Activated T-helper 17 cell treated with anti-CD3 and anti-CD28 coated beads, Interleukin-2, amount 50 U/mL, for 72 hours (primary cell): Measurements from ENCODE around the gene PSTPIP1. TPM values are rescaled to one million over a fixed set of nuclear protein-coding genes. Genes with fewer than 3 reads are reported as not detected.
A peak's percentile ranks its signal among the peaks of the same experiment; 100 is the strongest.
"Not testable (repeated sequence)": the region's sequence is repeated elsewhere in the genome, so short reads cannot be mapped to it uniquely, and the experiment has no call there.

Source experiments
- ATAC-seq: fragments of 150-1000 bp; cut with Tn5 transposase; replicated peaks from 2 replicates; pipeline ENCODE4 v1.10.0; 2021; ENCODE audit warnings: mild to moderate bottlenecking, moderate library complexity
- H3K27ac Mint-ChIP-seq: one replicate; pipeline ENCODE4 v1.8.0; 2022; ENCODE audit warnings: mixed read lengths
- H3K27me3 Mint-ChIP-seq: one replicate; pipeline ENCODE4 v1.8.0; 2022; ENCODE audit warnings: mixed read lengths
- H3K36me3 Mint-ChIP-seq: one replicate; pipeline ENCODE4 v1.8.0; 2022; ENCODE audit warnings: low read depth, mild to moderate bottlenecking, mixed read lengths
- H3K4me1 Mint-ChIP-seq: one replicate; pipeline ENCODE4 v1.8.0; 2022; ENCODE audit warnings: mixed read lengths
- H3K4me3 Mint-ChIP-seq: one replicate; pipeline ENCODE4 v1.8.0; 2022; ENCODE audit warnings: mild to moderate bottlenecking, mixed read lengths
- H3K9me3 Mint-ChIP-seq: one replicate; pipeline ENCODE4 v1.8.0; 2022; ENCODE audit warnings: mixed read lengths
- total RNA-seq, 2 donors: library from RNA; stranded (reverse); gene quantifications; one replicate each; pipeline ENCODE4 v1.2.3, GENCODE V29; 2022

Gene PSTPIP1
- total RNA-seq = 100 to 1,000 TPM; 125 to 137 TPM

DNA sequence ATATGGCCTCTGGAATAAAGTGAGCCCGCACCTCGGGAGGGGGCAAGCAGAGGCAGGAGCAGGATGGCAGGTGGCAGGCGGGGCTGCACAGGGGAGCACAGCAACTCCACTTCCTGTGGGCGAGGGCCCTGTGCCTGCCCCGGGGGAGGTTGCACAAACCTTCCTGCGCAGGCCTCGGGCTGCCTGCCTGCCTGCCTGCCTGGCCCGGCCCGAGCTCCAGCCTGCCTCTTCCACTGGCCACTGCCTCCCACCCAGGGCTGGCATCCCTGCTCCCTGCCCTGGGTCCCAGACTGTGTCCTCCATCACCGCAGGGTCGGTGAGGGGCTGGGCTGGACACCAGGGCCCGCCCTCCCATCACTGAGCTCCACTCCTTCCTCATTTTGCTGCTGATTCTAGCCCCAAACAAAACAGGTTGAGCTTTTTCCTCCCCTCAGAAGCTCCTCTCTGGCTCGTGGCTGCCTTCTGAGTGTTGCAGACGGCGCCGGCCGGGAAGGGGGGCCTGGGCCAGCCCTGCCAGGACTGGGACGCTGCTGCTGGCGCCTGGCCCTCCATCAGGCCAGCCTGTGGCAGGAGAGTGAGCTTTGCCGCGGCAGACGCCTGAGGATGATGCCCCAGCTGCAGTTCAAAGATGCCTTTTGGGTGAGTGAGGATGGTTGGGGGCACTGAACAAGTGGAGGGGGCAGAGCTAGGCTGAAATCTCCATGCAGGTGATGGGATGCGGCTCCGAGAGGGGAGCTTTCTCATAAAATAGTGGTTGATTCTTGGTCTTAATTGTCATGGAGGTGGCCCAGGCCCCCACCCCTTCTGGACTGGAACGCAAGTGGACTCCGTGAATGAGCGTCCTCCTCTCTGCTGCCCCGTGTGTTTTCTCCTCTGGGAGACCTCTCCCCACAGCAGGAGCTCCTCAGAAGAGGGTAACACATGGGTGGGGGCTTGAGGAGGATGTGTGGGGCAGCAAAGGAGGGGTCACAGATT, at the start of gene PSTPIP1:
Gene PSTPIP1 (plus strand): TSS at position 156 of the 975 bp plus-strand sequence. CDS start 448 bp downstream, at position 604.
- H3K36me3 Mint-ChIP-seq = peaks cover 52% of the 10 kb centered on the region
- peak; percentile 60 for ATAC-seq
- peaks cover 32% of the 10 kb centered on the region for H3K4me1 Mint-ChIP-seq
- peak within 1 kb of the TSS; percentile 94 for H3K4me3 Mint-ChIP-seq
- H3K27me3 Mint-ChIP-seq = no peaks in the 10 kb centered on the region
- peak within 1 kb of the TSS; percentile 95 for H3K27ac Mint-ChIP-seq
- no peaks in the 10 kb centered on the region for H3K9me3 Mint-ChIP-seq

DNA sequence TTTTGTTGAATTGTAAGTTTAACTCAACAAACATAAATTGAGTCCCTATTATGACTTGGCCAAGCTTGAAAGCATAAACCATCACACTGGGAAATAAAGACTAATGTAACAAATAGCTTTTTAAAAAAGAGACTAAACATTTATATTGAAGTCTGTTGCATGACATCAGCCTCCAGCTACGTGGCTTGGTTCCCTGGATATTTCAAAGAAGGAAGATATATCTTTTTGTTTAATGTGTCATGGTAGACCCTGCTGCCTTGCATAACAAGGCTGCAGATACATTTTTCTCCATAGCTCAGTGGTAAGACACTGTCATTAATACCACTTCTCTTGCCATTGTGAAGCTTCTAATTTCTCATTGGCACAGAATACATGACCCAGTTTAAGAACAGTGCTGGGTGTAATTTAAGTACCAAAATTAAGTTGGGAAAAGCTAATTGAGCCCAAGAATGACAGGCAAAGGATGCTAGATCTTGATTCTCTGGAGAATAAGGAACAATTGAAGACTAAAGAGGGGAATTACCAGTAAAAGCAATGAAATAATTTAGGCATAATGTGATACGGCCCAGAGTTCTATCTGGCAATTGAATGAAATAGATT, 49.3 kb upstream of the PSTPIP1 start:
- no peak overlapping the region for H3K4me3 Mint-ChIP-seq
- no peaks in the 10 kb centered on the region for H3K27me3 Mint-ChIP-seq
- no peaks in the 10 kb centered on the region for H3K9me3 Mint-ChIP-seq
- H3K27ac Mint-ChIP-seq = no peak overlapping the region
- H3K4me1 Mint-ChIP-seq = peaks cover 5% of the 10 kb centered on the region
- H3K36me3 Mint-ChIP-seq = peaks cover 61% of the 10 kb centered on the region
- ATAC-seq = no peak

DNA sequence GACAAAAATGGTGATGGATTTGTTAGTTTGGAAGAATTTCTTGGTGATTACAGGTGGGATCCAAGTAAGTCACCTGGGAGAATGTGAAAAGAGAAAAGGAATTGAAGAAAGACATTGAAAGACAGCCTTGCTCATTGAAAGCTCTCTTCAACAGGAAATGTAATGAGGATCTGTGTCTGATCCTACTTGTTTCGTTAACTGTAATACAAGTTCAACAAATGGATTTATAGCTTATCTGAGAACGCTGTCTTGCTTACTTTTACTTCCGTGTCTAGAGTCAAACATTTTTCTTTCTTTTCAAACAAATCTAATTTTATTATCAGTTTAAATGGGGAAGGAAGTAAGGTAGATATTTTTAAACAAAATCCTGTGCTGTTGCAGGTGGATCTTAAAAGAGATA, 47.5 kb upstream of the PSTPIP1 start:
- peaks cover 9% of the 10 kb centered on the region for H3K4me1 Mint-ChIP-seq
- no peak for ATAC-seq
- no peak overlapping the region for H3K4me3 Mint-ChIP-seq
- peaks cover 65% of the 10 kb centered on the region for H3K36me3 Mint-ChIP-seq
- H3K27ac Mint-ChIP-seq = no peak overlapping the region
- H3K9me3 Mint-ChIP-seq = no peaks in the 10 kb centered on the region
- no peaks in the 10 kb centered on the region for H3K27me3 Mint-ChIP-seq

DNA sequence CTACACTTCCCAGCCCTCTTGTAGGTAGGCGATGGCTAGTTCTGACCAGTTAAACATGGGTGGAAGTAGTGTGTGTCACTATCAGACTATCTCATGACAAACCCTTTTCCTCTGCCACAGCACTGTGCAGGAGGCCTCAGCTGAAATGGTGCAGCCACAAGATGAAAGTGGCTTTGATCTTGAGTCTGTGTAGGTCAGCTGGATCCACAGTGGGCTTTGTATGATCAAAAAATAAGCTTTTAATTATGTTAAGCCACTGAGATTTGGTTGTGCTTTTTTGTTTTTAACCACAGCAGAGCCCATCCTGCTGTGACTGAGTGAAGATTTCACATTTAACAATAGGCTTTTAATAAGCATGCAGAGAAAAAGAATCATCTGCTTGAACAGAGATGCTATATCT, 43.7 kb upstream of the PSTPIP1 start:
- Mint-ChIP-seq H3K27me3 (no peaks in the 10 kb centered on the region), H3K9me3 (no peaks in the 10 kb centered on the region), H3K36me3 (peaks cover 42% of the 10 kb centered on the region), H3K27ac (no peak overlapping the region), H3K4me1 (peaks cover 3% of the 10 kb centered on the region), H3K4me3 (no peak overlapping the region)
- ATAC-seq = peak; percentile 24

DNA sequence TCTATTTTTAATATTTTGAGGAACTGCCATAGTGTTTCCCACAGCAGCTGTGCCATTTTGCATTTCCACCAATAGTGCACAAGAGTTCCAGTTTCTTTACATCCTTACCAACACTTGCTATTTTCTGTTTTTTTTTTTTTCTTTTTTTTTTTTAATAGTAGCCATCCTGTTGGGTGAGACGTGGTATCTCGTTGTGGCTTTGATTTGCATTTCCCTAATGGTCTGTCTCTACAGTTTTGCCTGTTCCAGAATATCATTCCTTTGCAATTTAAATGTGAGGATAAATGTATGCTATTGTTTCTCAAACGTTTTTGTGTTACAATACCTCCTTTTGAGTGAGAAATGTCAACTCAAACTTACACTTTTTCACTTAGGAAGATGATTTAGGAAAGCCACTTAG, 41.0 kb upstream of the PSTPIP1 start:
- no peak overlapping the region for H3K4me3 Mint-ChIP-seq
- no peaks in the 10 kb centered on the region for H3K9me3 Mint-ChIP-seq
- peaks cover 17% of the 10 kb centered on the region for H3K36me3 Mint-ChIP-seq
- ATAC-seq = no peak
- H3K27ac Mint-ChIP-seq = no peak overlapping the region
- no peaks in the 10 kb centered on the region for H3K27me3 Mint-ChIP-seq
- peaks cover 3% of the 10 kb centered on the region for H3K4me1 Mint-ChIP-seq

DNA sequence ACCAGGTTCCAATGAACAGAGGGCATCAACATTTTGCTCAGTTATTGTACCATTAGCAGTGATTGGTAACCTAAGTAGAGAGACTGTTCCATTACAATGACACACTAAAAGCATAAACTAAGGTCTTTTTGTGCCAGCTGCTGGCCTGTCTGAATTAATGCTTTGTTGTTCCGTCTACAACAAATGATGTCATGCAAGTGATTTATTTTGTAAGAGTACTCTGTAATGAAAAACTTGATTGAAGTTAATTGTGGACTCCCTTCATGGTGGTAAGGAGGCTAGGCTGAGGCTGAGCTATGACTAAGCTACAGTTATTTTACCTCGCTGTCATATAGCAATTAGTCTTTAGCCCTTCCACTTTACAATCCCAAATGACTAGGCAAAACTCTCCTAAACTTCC, 40.2 kb upstream of the PSTPIP1 start:
- no peak overlapping the region for H3K4me3 Mint-ChIP-seq
- no peaks in the 10 kb centered on the region for H3K9me3 Mint-ChIP-seq
- ATAC-seq = no peak

DNA sequence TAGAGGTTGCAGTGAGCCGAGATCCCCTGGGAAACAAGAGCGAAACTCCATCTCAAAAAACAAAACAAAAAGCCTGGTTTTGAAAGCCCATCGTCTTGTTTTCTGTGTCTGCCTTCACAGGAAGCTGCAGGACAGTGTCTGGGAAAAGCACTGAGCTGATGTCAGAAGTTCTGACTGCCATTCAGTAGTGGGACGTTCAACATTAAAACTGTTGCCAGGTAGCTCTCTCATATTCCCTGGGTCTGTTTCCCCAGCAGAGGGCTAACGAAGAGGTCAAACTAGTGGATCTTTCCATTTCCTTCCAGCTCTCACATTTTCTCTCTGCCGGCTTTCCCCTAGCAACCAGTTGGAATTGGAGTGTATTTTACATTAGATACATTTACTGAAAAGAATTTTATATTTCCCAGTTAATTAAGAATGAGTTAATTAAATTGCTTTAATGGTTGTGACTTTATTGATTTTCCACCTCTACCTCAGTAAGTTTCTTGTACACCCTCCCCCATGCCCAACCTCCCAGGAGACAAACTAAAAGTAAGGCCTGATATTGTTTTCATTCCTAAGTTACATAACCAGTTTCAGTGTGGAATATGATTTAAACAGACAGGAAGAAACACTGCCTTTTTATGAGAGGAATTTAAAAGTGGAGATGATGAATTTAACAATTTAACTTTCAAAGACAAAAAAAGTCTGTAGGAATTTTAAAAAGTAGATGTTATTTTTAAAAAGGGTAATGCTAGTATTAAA, 33.5 kb upstream of the PSTPIP1 start:
- Mint-ChIP-seq H3K27me3 (peaks cover 10% of the 10 kb centered on the region), H3K4me1 (no peaks in the 10 kb centered on the region), H3K27ac (no peak overlapping the region), H3K4me3 (no peak overlapping the region), H3K36me3 (no peaks in the 10 kb centered on the region), H3K9me3 (no peaks in the 10 kb centered on the region)
- ATAC-seq = no peak

More for the DNA sequence above, 40.2 kb upstream of the PSTPIP1 start:
- no peak overlapping the region for H3K27ac Mint-ChIP-seq
- H3K27me3 Mint-ChIP-seq = no peaks in the 10 kb centered on the region
- H3K36me3 Mint-ChIP-seq = peaks cover 13% of the 10 kb centered on the region
- H3K4me1 Mint-ChIP-seq = peaks cover 3% of the 10 kb centered on the region

DNA sequence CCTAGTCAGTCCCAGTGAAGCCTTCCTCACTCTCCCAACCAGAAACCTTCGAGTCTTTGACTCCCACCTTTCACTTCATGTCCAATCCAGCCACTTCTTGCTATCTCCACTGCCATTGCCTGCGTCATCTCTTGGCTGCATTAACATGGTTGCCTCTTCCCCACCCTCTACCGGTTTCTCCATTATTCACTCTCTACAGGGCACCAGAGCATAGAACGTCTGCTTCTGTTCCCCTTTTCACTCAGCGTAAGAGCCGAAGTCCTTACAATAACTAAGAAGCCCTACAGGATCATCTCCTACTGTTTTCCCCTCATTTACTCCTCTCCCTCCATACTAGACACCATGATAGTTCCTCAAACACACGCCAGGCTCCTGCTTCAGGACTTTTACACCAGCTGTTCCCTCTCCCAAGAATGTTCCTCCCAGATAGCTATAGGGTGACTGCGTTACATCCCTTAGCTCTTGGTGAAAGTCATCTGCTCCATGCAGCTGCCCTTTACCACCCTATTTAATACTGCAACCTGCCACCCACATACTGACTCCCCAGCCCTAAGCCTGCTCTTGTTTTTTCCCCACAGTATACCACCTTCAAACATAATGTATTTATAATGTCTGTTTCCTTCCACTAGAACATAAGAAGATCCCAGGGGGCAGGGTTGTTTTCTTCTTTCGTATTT, 32.5 kb upstream of the PSTPIP1 start:
- Mint-ChIP-seq H3K36me3 (no peaks in the 10 kb centered on the region), H3K4me1 (no peaks in the 10 kb centered on the region), H3K27ac (no peak overlapping the region), H3K4me3 (no peak overlapping the region), H3K9me3 (no peaks in the 10 kb centered on the region), H3K27me3 (peaks cover 10% of the 10 kb centered on the region)
- no peak for ATAC-seq

DNA sequence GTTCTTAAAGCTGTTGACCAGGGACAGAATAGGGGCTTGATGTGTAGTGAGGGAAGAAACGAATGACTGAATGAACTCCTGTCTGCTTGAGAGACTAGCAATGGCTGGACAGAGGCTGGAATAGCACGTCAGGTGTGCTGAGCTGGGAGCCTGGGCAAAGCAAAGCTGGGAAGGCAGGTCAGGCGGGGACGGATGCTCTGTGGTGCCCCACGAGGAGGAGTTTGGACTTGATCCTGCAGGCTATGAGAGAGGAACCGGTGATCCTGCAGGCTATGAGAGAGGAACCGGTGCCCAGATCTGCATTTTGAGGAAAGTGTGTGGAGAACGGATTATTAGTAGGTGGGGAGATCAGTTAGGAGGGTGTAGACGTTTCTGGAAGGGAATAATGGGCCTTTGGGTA, 31.3 kb upstream of the PSTPIP1 start:
- no peaks in the 10 kb centered on the region for H3K36me3 Mint-ChIP-seq
- peaks cover 10% of the 10 kb centered on the region for H3K27me3 Mint-ChIP-seq
- H3K4me3 Mint-ChIP-seq = no peak overlapping the region
- H3K4me1 Mint-ChIP-seq = no peaks in the 10 kb centered on the region
- ATAC-seq = no peak
- H3K27ac Mint-ChIP-seq = no peak overlapping the region
- H3K9me3 Mint-ChIP-seq = no peaks in the 10 kb centered on the region

DNA sequence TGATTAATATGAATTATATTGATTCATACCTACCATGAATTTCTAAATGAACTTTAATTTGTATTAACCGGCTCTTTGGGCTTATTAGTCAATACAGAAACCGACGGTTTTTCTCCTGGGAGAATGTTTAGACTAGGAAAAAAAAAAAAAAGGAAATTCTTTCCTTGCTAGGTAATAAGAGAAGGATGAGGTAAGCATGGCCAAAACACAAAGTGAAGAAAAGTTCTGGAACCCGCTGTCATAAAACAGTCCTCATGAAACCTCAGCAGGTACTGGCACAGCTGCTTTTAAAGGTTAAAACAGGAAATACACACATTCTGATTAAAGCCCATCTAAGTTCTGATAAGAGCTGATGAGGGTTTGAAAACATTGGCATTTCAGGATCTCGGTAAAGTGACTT, 30.8 kb upstream of the PSTPIP1 start:
- Mint-ChIP-seq H3K4me1 (no peaks in the 10 kb centered on the region), H3K4me3 (no peak overlapping the region), H3K27me3 (peaks cover 10% of the 10 kb centered on the region), H3K27ac (no peak overlapping the region), H3K36me3 (no peaks in the 10 kb centered on the region), H3K9me3 (no peaks in the 10 kb centered on the region)
- no peak for ATAC-seq

DNA sequence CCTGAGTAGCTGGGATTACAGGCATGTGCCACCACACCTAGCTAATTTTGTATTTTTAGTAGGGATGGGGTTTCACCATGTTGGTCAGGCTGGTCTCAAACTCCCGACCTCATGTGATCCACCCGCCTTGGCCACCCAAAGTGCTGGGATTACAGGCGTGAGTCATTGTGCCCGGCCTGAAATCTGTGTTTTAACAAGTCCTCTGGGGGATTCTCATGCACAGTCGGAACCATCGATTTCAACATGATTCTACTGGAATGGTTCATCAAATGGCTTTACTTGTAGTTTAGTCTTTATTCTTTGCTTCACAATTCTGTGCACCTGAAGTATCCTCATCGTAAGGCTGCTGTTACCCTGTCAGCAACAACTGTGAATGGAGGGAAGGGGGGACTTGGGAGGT, 28.9 kb upstream of the PSTPIP1 start:
- peaks cover 10% of the 10 kb centered on the region for H3K27me3 Mint-ChIP-seq
- H3K4me3 Mint-ChIP-seq, H3K9me3 Mint-ChIP-seq, ATAC-seq, H3K36me3 Mint-ChIP-seq, H3K4me1 Mint-ChIP-seq, H3K27ac Mint-ChIP-seq: not testable (repeated sequence)

DNA sequence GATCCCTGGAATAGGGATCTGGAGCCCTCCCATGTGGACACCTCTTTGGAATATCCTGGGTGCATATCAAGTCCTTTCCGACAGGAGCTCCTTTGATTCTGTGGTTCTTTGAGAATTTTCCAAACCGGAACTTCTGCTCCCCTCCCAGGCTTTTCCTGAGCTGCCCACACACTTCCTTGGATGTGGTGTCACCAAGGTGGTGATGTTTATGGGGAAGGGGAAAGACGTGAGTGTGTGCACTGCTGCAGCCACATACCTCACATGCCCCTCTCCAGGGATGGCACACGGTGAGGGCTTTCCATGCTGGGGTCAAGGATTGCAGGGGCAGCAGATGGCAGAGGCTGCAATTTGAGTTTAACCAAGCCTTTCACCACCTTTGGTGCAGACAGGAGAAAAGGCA, 27.9 kb upstream of the PSTPIP1 start:
- no peak for ATAC-seq
- no peaks in the 10 kb centered on the region for H3K36me3 Mint-ChIP-seq
- no peak overlapping the region for H3K4me3 Mint-ChIP-seq
- peaks cover 10% of the 10 kb centered on the region for H3K27me3 Mint-ChIP-seq
- no peak overlapping the region for H3K27ac Mint-ChIP-seq
- no peaks in the 10 kb centered on the region for H3K9me3 Mint-ChIP-seq
- no peaks in the 10 kb centered on the region for H3K4me1 Mint-ChIP-seq

DNA sequence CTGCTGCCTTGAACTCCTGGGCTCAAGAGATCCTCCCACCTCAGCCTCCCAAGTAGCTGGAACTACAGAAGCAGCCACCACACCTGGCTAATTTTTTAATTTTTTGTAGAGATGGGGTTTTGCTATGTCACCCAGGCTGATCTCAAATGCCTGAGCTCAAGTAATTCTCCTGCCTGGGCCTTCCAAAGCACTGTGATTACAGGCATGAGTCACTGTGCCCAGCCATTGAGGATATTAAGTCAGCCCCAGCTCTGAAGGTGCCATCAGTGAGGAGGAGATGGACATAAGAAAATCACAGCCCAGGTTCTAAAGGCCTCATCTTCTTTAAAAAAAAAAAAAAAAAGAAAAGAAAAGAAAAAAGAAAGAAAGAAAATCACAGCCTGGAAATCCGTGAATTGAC, 26.6 kb upstream of the PSTPIP1 start:
- no peak overlapping the region for H3K4me3 Mint-ChIP-seq
- peaks cover 5% of the 10 kb centered on the region for H3K27me3 Mint-ChIP-seq
- no peak overlapping the region for H3K27ac Mint-ChIP-seq
- no peak for ATAC-seq
- no peaks in the 10 kb centered on the region for H3K36me3 Mint-ChIP-seq
- H3K4me1 Mint-ChIP-seq = no peaks in the 10 kb centered on the region
- no peaks in the 10 kb centered on the region for H3K9me3 Mint-ChIP-seq
